Suprapubic skin (tissue), 4 donors: Measurements from ENCODE around the gene SCP2. TPM values are rescaled to one million over a fixed set of nuclear protein-coding genes. Genes with fewer than 3 reads are reported as not detected.
A peak's percentile ranks its signal among the peaks of the same experiment; 100 is the strongest.

Experiments used
- DNase-seq, 2 donors: peaks; one replicate each; pipeline ENCODE4 v3.0.0-alpha.2; 2019; ENCODE audit warnings: low spot score in 2 of 2
- H3K27ac ChIP-seq: fragments of 200-600 bp; sonication (generic); one replicate; pipeline ENCODE4 v1.5.1; 2019
- H3K27me3 ChIP-seq: fragments of 200-600 bp; sonication (generic); one replicate; pipeline ENCODE4 v1.5.1; 2019
- H3K36me3 ChIP-seq: fragments of 200-600 bp; sonication (generic); one replicate; pipeline ENCODE4 v1.5.1; 2019
- H3K4me1 ChIP-seq: fragments of 200-600 bp; sonication (generic); one replicate; pipeline ENCODE4 v1.5.1; 2019
- H3K4me3 ChIP-seq: fragments of 200-600 bp; sonication (generic); one replicate; pipeline ENCODE4 v1.5.1; 2019; ENCODE audit warnings: mild to moderate bottlenecking
- H3K9me3 ChIP-seq: fragments of 200-600 bp; sonication (generic); one replicate; pipeline ENCODE4 v1.5.1; 2019
- EP300 ChIP-seq: sonication (generic); formaldehyde crosslinking; IDR thresholded peaks from one replicate; pipeline ENCODE4 v1.6.1; 2017; ENCODE audit warnings: antibody characterized with exemption
- POLR2A ChIP-seq, 2 donors: fragments of 450-650 bp; IDR thresholded peaks; one replicate each; pipeline ENCODE4 v1.6.1; 2017; ENCODE audit warnings: antibody characterized with exemption in 2 of 2, mild to moderate bottlenecking in 2 of 2, moderate library complexity in 2 of 2
- POLR2AphosphoS5 ChIP-seq, 3 donors: sonication (generic); formaldehyde crosslinking; IDR thresholded peaks; one replicate each; pipeline ENCODE4 v1.6.1; 2017; ENCODE audit warnings: antibody characterized with exemption in 3 of 3
- WGBS: methylation state at CpG from one replicate; pipeline ENCODE4 v1.1.5; 2018; 5-methylcytosine and 5-hydroxymethylcytosine counted together
- total RNA-seq, 4 donors: library from RNA; depleted of rRNA; stranded (reverse); fragments of >200 nt; gene quantifications; one replicate each; pipeline ENCODE4 v1.1.0, GENCODE V29; 2016
- TF ChIP-seq, protein P1 (sequence below), 2 donors: fragments of 200-600 bp in 1 of 2; fragments of 450-650 bp in 1 of 2; sonication (generic) in 1 of 2; IDR thresholded peaks; one replicate each; pipeline ENCODE4 v1.5.1; 2016 to 2019; ENCODE audit warnings: antibody characterized with exemption in 2 of 2, mild to moderate bottlenecking in 1 of 2, moderate library complexity in 1 of 2

SCP2 gene
- total RNA-seq, 4 donors from 2014 or later, result 64.5 to 122 (median 113) TPM

DNA sequence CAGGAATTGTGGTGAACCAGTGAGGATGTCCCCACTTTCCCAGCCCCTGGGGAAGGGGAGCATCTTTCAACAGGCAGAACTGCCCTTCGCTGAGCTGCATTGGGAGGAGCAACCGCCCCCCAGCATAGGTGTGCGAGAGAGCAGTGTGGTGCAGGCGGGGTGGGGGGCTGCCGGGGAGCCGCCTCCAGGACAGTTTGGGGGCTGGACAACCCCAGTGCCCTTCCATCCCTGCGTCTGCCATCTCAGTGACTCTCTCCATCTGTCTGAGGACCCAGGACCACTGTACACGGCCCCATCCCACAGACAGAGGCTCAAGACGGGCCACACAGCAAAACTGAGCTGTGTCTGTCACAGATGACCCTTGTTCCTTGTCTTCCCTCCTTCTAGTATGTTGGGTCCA is 149.1 kb downstream of the SCP2 start:
- 92% methylated on average over 6 of the region's 9 CpGs for WGBS
- peaks cover 24% of the 10 kb centered on the region for H3K36me3 ChIP-seq
- H3K27me3 ChIP-seq, result no peaks in the 10 kb centered on the region
- H3K4me1 ChIP-seq, result no peaks in the 10 kb centered on the region
- no peak overlapping the region for H3K27ac ChIP-seq
- H3K9me3 ChIP-seq, result no peaks in the 10 kb centered on the region
- peak; percentile 30 to 68 for DNase-seq
- TF ChIP-seq POLR2A (IDR thresholded peaks at IDR 0.05) (no peak), POLR2AphosphoS5 (IDR thresholded peaks at IDR 0.05) (no peak), EP300 (no peak)
- TF ChIP-seq, protein P1, sequence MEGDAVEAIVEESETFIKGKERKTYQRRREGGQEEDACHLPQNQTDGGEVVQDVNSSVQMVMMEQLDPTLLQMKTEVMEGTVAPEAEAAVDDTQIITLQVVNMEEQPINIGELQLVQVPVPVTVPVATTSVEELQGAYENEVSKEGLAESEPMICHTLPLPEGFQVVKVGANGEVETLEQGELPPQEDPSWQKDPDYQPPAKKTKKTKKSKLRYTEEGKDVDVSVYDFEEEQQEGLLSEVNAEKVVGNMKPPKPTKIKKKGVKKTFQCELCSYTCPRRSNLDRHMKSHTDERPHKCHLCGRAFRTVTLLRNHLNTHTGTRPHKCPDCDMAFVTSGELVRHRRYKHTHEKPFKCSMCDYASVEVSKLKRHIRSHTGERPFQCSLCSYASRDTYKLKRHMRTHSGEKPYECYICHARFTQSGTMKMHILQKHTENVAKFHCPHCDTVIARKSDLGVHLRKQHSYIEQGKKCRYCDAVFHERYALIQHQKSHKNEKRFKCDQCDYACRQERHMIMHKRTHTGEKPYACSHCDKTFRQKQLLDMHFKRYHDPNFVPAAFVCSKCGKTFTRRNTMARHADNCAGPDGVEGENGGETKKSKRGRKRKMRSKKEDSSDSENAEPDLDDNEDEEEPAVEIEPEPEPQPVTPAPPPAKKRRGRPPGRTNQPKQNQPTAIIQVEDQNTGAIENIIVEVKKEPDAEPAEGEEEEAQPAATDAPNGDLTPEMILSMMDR (IDR thresholded peaks at IDR 0.05), result no peak
- H3K4me3 ChIP-seq, result no peak overlapping the region

DNA sequence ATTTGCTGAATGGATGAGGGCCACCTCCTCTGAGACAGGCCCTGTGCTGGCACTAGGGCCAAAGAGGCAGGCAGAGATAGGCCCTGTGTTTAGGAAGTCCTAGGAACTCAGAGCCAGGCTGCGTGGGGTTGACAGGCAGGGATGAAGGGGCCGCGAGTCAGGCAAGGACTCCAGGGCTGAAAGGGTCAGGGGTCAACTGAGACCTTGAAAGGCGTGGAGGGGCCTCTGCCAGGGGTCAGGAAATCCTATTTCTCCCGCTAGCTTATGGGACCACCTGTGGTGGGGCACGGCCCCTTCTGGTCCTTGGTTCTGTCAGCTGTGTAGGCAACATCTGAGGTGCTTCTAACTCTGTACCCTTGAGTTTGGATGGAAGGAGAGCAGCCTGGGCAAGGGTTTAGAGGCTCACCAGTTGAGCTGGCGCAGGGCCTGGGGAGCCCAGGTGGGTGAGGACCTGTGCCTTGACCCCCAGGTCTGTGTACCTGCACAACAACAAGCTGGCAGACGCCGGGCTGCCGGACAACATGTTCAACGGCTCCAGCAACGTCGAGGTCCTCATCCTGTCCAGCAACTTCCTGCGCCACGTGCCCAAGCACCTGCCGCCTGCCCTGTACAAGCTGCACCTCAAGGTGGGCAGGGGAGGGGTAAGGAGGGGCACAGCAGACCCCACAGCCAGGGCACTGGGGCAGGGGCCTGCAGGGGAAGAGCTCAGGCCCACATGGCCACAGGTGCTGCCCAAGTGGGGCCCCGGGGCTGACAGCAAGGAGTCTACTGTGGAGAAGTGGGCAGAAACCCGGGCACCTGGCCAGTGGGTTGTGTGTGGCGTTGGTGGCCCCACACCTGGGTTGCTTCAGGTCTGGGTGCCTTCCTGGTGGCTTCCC is 149.9 kb downstream of the SCP2 start:
- Histone ChIP-seq H3K27ac (no peak overlapping the region), H3K4me1 (no peaks in the 10 kb centered on the region), H3K9me3 (no peaks in the 10 kb centered on the region), H3K36me3 (peaks cover 30% of the 10 kb centered on the region), H3K27me3 (no peaks in the 10 kb centered on the region), H3K4me3 (no peak overlapping the region)
- peak; percentile 46 to 63 for DNase-seq
- WGBS, result 87% methylated on average over 13 of the region's 19 CpGs
- TF ChIP-seq POLR2A (IDR thresholded peaks at IDR 0.05), result no peak

GRCh38 chr1:53077599-53077965 is 150.5 kb downstream of the SCP2 start:
- Histone ChIP-seq H3K27me3 (no peaks in the 10 kb centered on the region), H3K4me3 (no peak overlapping the region), H3K36me3 (peaks cover 36% of the 10 kb centered on the region), H3K9me3 (no peaks in the 10 kb centered on the region), H3K4me1 (no peaks in the 10 kb centered on the region), H3K27ac (no peak overlapping the region)
- TF ChIP-seq POLR2A (IDR thresholded peaks at IDR 0.05), result no peak
- TF ChIP-seq, protein P1 (IDR thresholded peaks at IDR 0.05), result no peak
- TF ChIP-seq EP300, result no peak
- DNase-seq, result peak in 1 of 2 donors; percentile 53
- WGBS, result 88% methylated on average over 13 of the region's 13 CpGs

GRCh38 chr1:53078333-53079101 is 151.4 kb downstream of the SCP2 start:
- Histone ChIP-seq H3K27me3 (no peaks in the 10 kb centered on the region), H3K27ac (no peak overlapping the region), H3K9me3 (no peaks in the 10 kb centered on the region), H3K4me1 (no peaks in the 10 kb centered on the region), H3K4me3 (no peak overlapping the region), H3K36me3 (peaks cover 38% of the 10 kb centered on the region)
- DNase-seq, result no peak
- no peak for TF ChIP-seq POLR2AphosphoS5 (IDR thresholded peaks at IDR 0.05)
- TF ChIP-seq POLR2A (IDR thresholded peaks at IDR 0.05), result no peak
- WGBS, result 95% methylated on average over 14 of the region's 46 CpGs

- WGBS, result 90% methylated on average over 3 of the region's 4 CpGs
- Histone ChIP-seq H3K36me3 (peaks cover 38% of the 10 kb centered on the region), H3K9me3 (no peaks in the 10 kb centered on the region), H3K27me3 (no peaks in the 10 kb centered on the region), H3K4me1 (no peaks in the 10 kb centered on the region), H3K27ac (no peak overlapping the region), H3K4me3 (no peak overlapping the region)
- DNase-seq, result no peak
- TF ChIP-seq, protein P1 (IDR thresholded peaks at IDR 0.05), result no peak
- TF ChIP-seq POLR2A (IDR thresholded peaks at IDR 0.05) (no peak), EP300 (no peak), POLR2AphosphoS5 (IDR thresholded peaks at IDR 0.05) (no peak)
These were observed 152.2 kb downstream of the SCP2 start for GRCh38 chr1:53079251-53079650.

- peaks cover 3% of the 10 kb centered on the region for H3K4me1 ChIP-seq
- H3K9me3 ChIP-seq, result no peaks in the 10 kb centered on the region
- no peak for DNase-seq
- H3K27ac ChIP-seq, result no peak overlapping the region
- TF ChIP-seq, protein P1 (IDR thresholded peaks at IDR 0.05), result no peak
- TF ChIP-seq EP300 (no peak), POLR2AphosphoS5 (IDR thresholded peaks at IDR 0.05) (no peak), POLR2A (IDR thresholded peaks at IDR 0.05) (no peak)
- WGBS, result 75% methylated on average over 3 of the region's 3 CpGs
- peaks cover 43% of the 10 kb centered on the region for H3K36me3 ChIP-seq
- H3K4me3 ChIP-seq, result no peak overlapping the region
- no peaks in the 10 kb centered on the region for H3K27me3 ChIP-seq
These were observed 153.0 kb downstream of the SCP2 start for GRCh38 chr1:53080041-53080440.
